B cell (primary cell): ENCODE results near the gene PACRG. TPM values are rescaled to one million over a fixed set of nuclear protein-coding genes. Genes with fewer than 3 reads are reported as not detected.

Source experiments
- ATAC-seq: fragments of 200-7000 bp; cut with Tn5 transposase; one replicate; pipeline ENCODE4 v1.10.0; 2021; ENCODE audit warnings: low read depth, mild to moderate bottlenecking, moderate number of reproducible peaks, moderate library complexity
- CTCF ChIA-PET: fragments of 350-600 bp; sonication (Branson Sonifier 250); formaldehyde crosslinking; loops from one replicate; lab custom pipeline; 2021; ENCODE audit warnings: antibody characterized with exemption, inconsistent platforms; lab: Charles Lee
- POLR2A ChIA-PET: fragments of 350-600 bp; sonication (Branson Sonifier 250); formaldehyde crosslinking; loops from one replicate; lab custom pipeline; 2021; ENCODE audit warnings: antibody characterized with exemption; lab: Charles Lee
- DNase-seq: peaks from one replicate; pipeline ENCODE4 v3.0.0; 2013
- H2AFZ ChIP-seq: 2 replicates; pipeline ENCODE4 v1.6.1; 2012; ENCODE audit warnings: mild to moderate bottlenecking, low read depth, low read length; ENCODE audit not compliant: insufficient read depth, poor library complexity, severe bottlenecking
- H3K27ac ChIP-seq, 2 donors: 1 replicate in 1 of 2; 2 replicates in 1 of 2; pipeline ENCODE4 v1.5.1; 2012 to 2013; ENCODE audit warnings: low read length in 2 of 2, mild to moderate bottlenecking in 2 of 2, moderate library complexity in 1 of 2
- H3K27me3 ChIP-seq, 4 experiments: fragments of 200-600 bp in 1 of 4; sonication (generic) in 1 of 4; replicated peaks in 1 of 4; 1 replicate in 2 of 4; 2 replicates in 2 of 4; pipeline versions ENCODE4 v1.6.1 to v1.7.0; 2013 to 2016; ENCODE audit warnings: low read length in 3 of 4, mild to moderate bottlenecking in 2 of 4, mixed read lengths in 1 of 4, moderate library complexity in 1 of 4; ENCODE audit not compliant: insufficient read depth in 4 of 4, control insufficient read depth in 3 of 4; ENCODE audit errors: control extremely low read depth in 1 of 4
- H3K36me3 ChIP-seq, 2 experiments: replicated peaks in 1 of 2; 1 replicate in 1 of 2; 2 replicates in 1 of 2; pipeline versions ENCODE4 v1.6.1 to v1.7.1; 2013; ENCODE audit warnings: low read length in 1 of 2; ENCODE audit not compliant: insufficient read depth in 2 of 2, control insufficient read depth in 1 of 2; ENCODE audit errors: control extremely low read depth in 1 of 2, extremely low read depth in 1 of 2
- H3K4me1 ChIP-seq, 2 donors: fragments of 200-600 bp in 1 of 2; sonication (generic) in 1 of 2; 1 replicate in 1 of 2; 2 replicates in 1 of 2; pipeline versions ENCODE4 v1.5.1 to v1.6.1; 2013 to 2017; ENCODE audit warnings: low read length in 2 of 2; ENCODE audit not compliant: control insufficient read depth in 2 of 2, insufficient read depth in 2 of 2
- H3K4me2 ChIP-seq: replicated peaks from 2 replicates; pipeline ENCODE3; 2012; ENCODE audit warnings: mild to moderate bottlenecking, low read depth, low read length; ENCODE audit not compliant: poor library complexity, severe bottlenecking
- H3K4me3 ChIP-seq, 5 experiments: fragments of 200-600 bp in 1 of 5; sonication (generic) in 1 of 5; 1 replicate in 3 of 5; 2 replicates in 2 of 5; pipeline versions ENCODE4 v1.5.1 to v1.7.0; 2011 to 2016; ENCODE audit warnings: low read length in 4 of 5, mild to moderate bottlenecking in 4 of 5, low read depth in 2 of 5, control low read depth in 1 of 5, moderate library complexity in 1 of 5; ENCODE audit not compliant: insufficient read depth in 1 of 5; ENCODE audit errors: control extremely low read depth in 1 of 5, extremely low read depth in 1 of 5
- H3K79me2 ChIP-seq: fragments of 200-600 bp; sonication (generic); one replicate; pipeline ENCODE4 v1.6.0; 2016; ENCODE audit warnings: low read length; ENCODE audit not compliant: control insufficient read depth, insufficient read depth
- H3K9ac ChIP-seq: fragments of 200-600 bp; sonication (generic); 2 replicates; pipeline ENCODE4 v1.6.1; 2017; ENCODE audit warnings: mild to moderate bottlenecking, low read length, moderate library complexity
- H3K9me3 ChIP-seq, 3 donors: one replicate each; pipeline versions ENCODE4 v1.6.1 to v1.7.1; 2013; ENCODE audit warnings: low read length in 2 of 3; ENCODE audit not compliant: control insufficient read depth in 2 of 3, insufficient read depth in 1 of 3; ENCODE audit errors: control extremely low read depth in 1 of 3
- H4K20me1 ChIP-seq: 2 replicates; pipeline ENCODE4 v1.6.0; 2012; ENCODE audit warnings: mild to moderate bottlenecking, low read length; ENCODE audit not compliant: insufficient read depth, control insufficient read depth, poor library complexity, severe bottlenecking
- H3K27ac Mint-ChIP-seq: one replicate; pipeline ENCODE4 v1.8.0; 2021; ENCODE audit warnings: mixed read lengths
- H3K27me3 Mint-ChIP-seq: one replicate; pipeline ENCODE4 v1.8.0; 2021; ENCODE audit warnings: mixed read lengths
- H3K4me1 Mint-ChIP-seq: one replicate; pipeline ENCODE4 v1.8.0; 2021; ENCODE audit warnings: mixed read lengths
- H3K4me3 Mint-ChIP-seq: one replicate; pipeline ENCODE4 v1.8.0; 2021; ENCODE audit warnings: mixed read lengths
- H3K9me3 Mint-ChIP-seq: one replicate; pipeline ENCODE4 v1.8.0; 2022; ENCODE audit warnings: mixed read lengths; ENCODE audit not compliant: insufficient read depth
- CTCF ChIP-seq: fragments of 200-600 bp; IDR thresholded peaks from one replicate; pipeline ENCODE4 v1.8.0; 2022; ENCODE audit warnings: antibody characterized with exemption, mild to moderate bottlenecking
- EZH2 ChIP-seq: IDR thresholded peaks from 2 replicates; pipeline ENCODE4 v1.6.1; 2012; ENCODE audit warnings: borderline replicate concordance, low read depth, mild to moderate bottlenecking, moderate library complexity, low read length; ENCODE audit not compliant: insufficient read depth, poor library complexity, severe bottlenecking
- WGBS: methylation state at CpG from one replicate; pipeline ENCODE4 v1.1.5; 2013; ENCODE audit warnings: missing lambda C conversion rate; ENCODE audit not compliant: insufficient coverage; 5-methylcytosine and 5-hydroxymethylcytosine counted together
- intact Hi-C: fragments of 100-400 bp; cut with micrococcal nuclease; formaldehyde crosslinking; loops from one replicate; pipeline ENCODE4 v1.10.0; 2022
- polyA plus RNA-seq: library from polyadenylated mRNA; depleted of rRNA; stranded (reverse); fragments of >200 nt; gene quantifications from 2 replicates; pipeline ENCODE4 v1.2.3, GENCODE V29; 2012
- total RNA-seq, 2 donors: library from RNA; stranded (reverse); fragments of 120-200 nt in 1 of 2; gene quantifications; 1 replicate in 1 of 2; 2 replicates in 1 of 2; pipeline versions ENCODE4 v1.2.3 to v1.2.4, GENCODE V29; 2013 to 2022

Gene PACRG
- total and polyA plus RNA-seq, 2 donors (not counting 1 experiment from before 2014, with no cell fraction given) = not detected

- Mint-ChIP-seq H3K4me3 (no peak overlapping the region), H3K9me3 (peaks cover 3% of the 10 kb centered on the region), H3K27me3 (no peaks in the 10 kb centered on the region), H3K4me1 (no peaks in the 10 kb centered on the region), H3K27ac (no peak overlapping the region)
- peaks cover 0 to 17% (median 0%) of the 10 kb centered on the region in 3 donors for H3K9me3 ChIP-seq
- DNase-seq (no peak), ATAC-seq (no peak)
- no peak overlapping the region for H2AFZ ChIP-seq
- no peaks in the 10 kb centered on the region for H3K27me3 ChIP-seq
- intact Hi-C loops = no loop called here
- no peaks in the 10 kb centered on the region for H3K4me1 ChIP-seq
- ChIA-PET POLR2A (no interaction called here), CTCF (no interaction called here)
- no peaks in the 10 kb centered on the region for H4K20me1 ChIP-seq
- no peaks in the 10 kb centered on the region for H3K79me2 ChIP-seq
- no peaks in the 10 kb centered on the region for H3K36me3 ChIP-seq
- no peak overlapping the region for H3K4me3 ChIP-seq
- H3K27ac ChIP-seq = no peak overlapping the region
- TF ChIP-seq CTCF (no peak), EZH2 (no peak)
- WGBS = 81% methylated on average over 3 of the region's 3 CpGs
- no peak overlapping the region for H3K9ac ChIP-seq
- no peak overlapping the region for H3K4me2 ChIP-seq
These were observed 308.4 kb downstream of the PACRG start for GRCh38 chr6:163036160-163036645.

DNA sequence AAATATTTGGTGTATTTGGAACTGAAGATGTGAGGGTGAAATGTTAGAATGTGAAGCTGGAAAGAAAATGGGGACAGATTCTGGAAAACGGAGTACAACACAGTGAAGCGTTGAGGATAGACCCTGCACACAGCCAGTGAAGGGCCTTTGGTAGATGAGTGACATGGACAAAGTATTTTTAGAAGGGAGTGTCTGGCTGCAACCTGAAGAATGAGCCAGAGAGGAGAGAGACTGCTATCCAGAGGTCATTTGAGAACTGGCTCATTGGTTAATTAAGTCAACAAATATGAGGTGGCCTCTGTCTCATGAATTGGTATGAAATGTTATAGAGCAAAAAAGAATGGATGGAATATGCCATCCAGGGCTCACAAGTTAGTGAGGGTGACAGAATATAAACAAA, 310.5 kb downstream of the PACRG start:
- 84% methylated on average over 2 of the region's 2 CpGs for WGBS
- Histone ChIP-seq H3K27ac (no peak overlapping the region), H3K79me2 (no peaks in the 10 kb centered on the region), H3K27me3 (no peaks in the 10 kb centered on the region), H3K4me2 (no peak overlapping the region), H3K4me1 (no peaks in the 10 kb centered on the region), H2AFZ (no peak overlapping the region), H3K36me3 (no peaks in the 10 kb centered on the region), H3K4me3 (no peak overlapping the region), H3K9ac (no peak overlapping the region), H4K20me1 (no peaks in the 10 kb centered on the region), H3K9me3 (peaks cover 0 to 17% (median 0%) of the 10 kb centered on the region in 3 donors)
- no peak for TF ChIP-seq CTCF
- no peak for TF ChIP-seq EZH2
- Mint-ChIP-seq H3K9me3 (peaks cover 3% of the 10 kb centered on the region), H3K27me3 (no peaks in the 10 kb centered on the region), H3K27ac (no peak overlapping the region), H3K4me1 (no peaks in the 10 kb centered on the region), H3K4me3 (no peak overlapping the region)
- ChIA-PET POLR2A (no interaction called here), CTCF (no interaction called here)
- DNase-seq = no peak
- intact Hi-C loops = no loop called here
- no peak for ATAC-seq
